IMR-90 (cell line): Measurements from ENCODE around the gene CALM1. TPM values are rescaled to one million over a fixed set of nuclear protein-coding genes. Genes with fewer than 3 reads are reported as not detected.

Source experiments
- ATAC-seq: fragments of 200-7000 bp; cut with Tn5 transposase; 2 replicates; pipeline ENCODE4 v1.9.1; 2020; ENCODE audit warnings: low read depth, mild to moderate bottlenecking, moderate library complexity
- BruUV-seq: library from RNA; stranded (reverse); fragments of 400-500 nt; replicated peaks from 2 replicates; lab custom pipeline; 2021; lab: Mats Ljungman, UMichigan
- CTCF ChIA-PET: fragments of 300-600 bp; formaldehyde crosslinking; extraction: SDS; loops from one replicate; lab custom pipeline; 2021; ENCODE audit warnings: antibody characterized with exemption; lab: Yijun Ruan, JAX
- POLR2A ChIA-PET: fragments of 300-600 bp; sonication (Branson Sonifier 250); formaldehyde crosslinking; loops from one replicate; lab custom pipeline; 2022; ENCODE audit warnings: antibody characterized with exemption; ENCODE audit not compliant: unreplicated experiment; lab: Charles Lee
- DNase-seq: peaks from one replicate; pipeline ENCODE4 v3.0.0; 2013
- H2AFZ ChIP-seq: replicated peaks from 2 replicates; pipeline ENCODE3; 2013; ENCODE audit warnings: low read length, mild to moderate bottlenecking; ENCODE audit not compliant: poor library complexity
- H2AK5ac ChIP-seq: 2 replicates; pipeline ENCODE4 v1.6.1; 2013; ENCODE audit warnings: low read depth, low read length, inconsistent platforms
- H2AK9ac ChIP-seq: replicated peaks from 2 replicates; pipeline ENCODE3; 2013; ENCODE audit warnings: mild to moderate bottlenecking, low read depth, low read length, moderate library complexity; ENCODE audit not compliant: poor library complexity
- H2BK120ac ChIP-seq: 2 replicates; pipeline ENCODE4 v1.6.1; 2013; ENCODE audit warnings: low read depth, low read length, inconsistent platforms
- H2BK15ac ChIP-seq: 3 replicates; pipeline ENCODE4 v1.6.1; 2013; ENCODE audit warnings: low read depth, low read length, inconsistent platforms
- H2BK20ac ChIP-seq: 2 replicates; pipeline ENCODE4 v1.6.1; 2013; ENCODE audit warnings: low read depth, mild to moderate bottlenecking, inconsistent platforms, low read length, moderate library complexity
- H2BK5ac ChIP-seq: 2 replicates; pipeline ENCODE4 v1.6.1; 2013; ENCODE audit warnings: mild to moderate bottlenecking, low read depth, low read length, inconsistent platforms; ENCODE audit not compliant: poor library complexity, severe bottlenecking
- H3K14ac ChIP-seq: replicated peaks from 2 replicates; pipeline ENCODE4 v1.6.1; 2013; ENCODE audit warnings: low read depth, low read length, inconsistent platforms
- H3K18ac ChIP-seq: 2 replicates; pipeline ENCODE4 v1.6.1; 2013; ENCODE audit warnings: low read depth, low read length, control low read depth
- H3K23ac ChIP-seq: 2 replicates; pipeline ENCODE4 v1.6.1; 2013; ENCODE audit warnings: low read depth, low read length, inconsistent platforms
- H3K27ac ChIP-seq: 2 replicates; pipeline ENCODE4 v1.5.1; 2013; ENCODE audit warnings: mild to moderate bottlenecking, control low read depth, low read length; ENCODE audit not compliant: insufficient read depth
- H3K27me3 ChIP-seq: 2 replicates; pipeline ENCODE4 v1.6.1; 2013; ENCODE audit warnings: low read length; ENCODE audit not compliant: control insufficient read depth, insufficient read depth
- H3K36me3 ChIP-seq: 2 replicates; pipeline ENCODE4 v1.6.1; 2013; ENCODE audit warnings: low read length, mixed read lengths; ENCODE audit not compliant: control insufficient read depth, insufficient read depth
- H3K4ac ChIP-seq: 2 replicates; pipeline ENCODE4 v1.6.1; 2013; ENCODE audit warnings: low read depth, low read length, inconsistent platforms
- H3K4me1 ChIP-seq: 2 replicates; pipeline ENCODE4 v1.6.1; 2013; ENCODE audit warnings: low read length, mixed read lengths; ENCODE audit not compliant: control insufficient read depth, insufficient read depth
- H3K4me2 ChIP-seq: 2 replicates; pipeline ENCODE4 v1.6.1; 2013; ENCODE audit warnings: low read depth, mild to moderate bottlenecking, control low read depth, low read length, moderate library complexity
- H3K4me3 ChIP-seq: 2 replicates; pipeline ENCODE4 v1.5.1; 2013; ENCODE audit warnings: low read depth, mild to moderate bottlenecking, control low read depth, low read length, moderate library complexity; ENCODE audit not compliant: insufficient read depth
- H3K56ac ChIP-seq: 2 replicates; pipeline ENCODE4 v1.6.1; 2013; ENCODE audit warnings: low read length, inconsistent platforms; ENCODE audit not compliant: insufficient read depth; ENCODE audit errors: extremely low read depth
- H3K79me1 ChIP-seq, 2 experiments: 2 replicates each; pipeline ENCODE4 v1.6.1; 2013; ENCODE audit warnings: low read length in 2 of 2, inconsistent platforms in 1 of 2, low read depth in 1 of 2
- H3K9ac ChIP-seq: 2 replicates; pipeline ENCODE4 v1.6.1; 2013; ENCODE audit warnings: low read depth, low read length, control low read depth
- H3K9me1 ChIP-seq: 2 replicates; pipeline ENCODE4 v1.6.1; 2013; ENCODE audit warnings: low read length, inconsistent platforms; ENCODE audit not compliant: insufficient read depth
- H3K9me3 ChIP-seq: 2 replicates; pipeline ENCODE4 v1.6.1; 2013; ENCODE audit warnings: low read length; ENCODE audit not compliant: control insufficient read depth, insufficient read depth
- H4K20me1 ChIP-seq: 2 replicates; pipeline ENCODE4 v1.6.1; 2013; ENCODE audit warnings: low read length, inconsistent platforms; ENCODE audit not compliant: insufficient read depth
- H4K5ac ChIP-seq: 2 replicates; pipeline ENCODE4 v1.6.1; 2013; ENCODE audit warnings: mild to moderate bottlenecking, low read depth, low read length, control low read depth
- H4K8ac ChIP-seq, 2 experiments: 2 replicates each; pipeline ENCODE4 v1.6.1; 2013; ENCODE audit warnings: low read depth in 2 of 2, low read length in 2 of 2, control low read depth in 1 of 2, inconsistent platforms in 1 of 2
- H4K91ac ChIP-seq: 2 replicates; pipeline ENCODE4 v1.6.1; 2013; ENCODE audit warnings: low read depth, low read length, inconsistent platforms; ENCODE audit not compliant: insufficient read depth
- BHLHE40 ChIP-seq: fragments of 150-350 bp; IDR thresholded peaks from 2 replicates; pipeline ENCODE4 v1.6.1; 2016; ENCODE audit warnings: mild to moderate bottlenecking, low read depth, low read length
- CEBPB ChIP-seq: IDR thresholded peaks from 2 replicates; pipeline ENCODE4 v1.6.1; 2012; ENCODE audit warnings: low read depth, low read length, improper control_type of control experiment
- CHD1 ChIP-seq: IDR thresholded peaks from 2 replicates; pipeline ENCODE4 v1.6.1; 2012; ENCODE audit warnings: low read depth, low read length, improper control_type of control experiment
- CTCF ChIP-seq: conservative IDR thresholded peaks from 2 replicates; pipeline ENCODE4 v1.5.1; 2012; ENCODE audit warnings: mild to moderate bottlenecking, low read depth, low read length, improper control_type of control experiment
- ELK1 ChIP-seq: fragments of 150-350 bp; IDR thresholded peaks from 2 replicates; pipeline ENCODE4 v1.6.1; 2016; ENCODE audit warnings: low read depth, mild to moderate bottlenecking, low read length, moderate library complexity, borderline replicate concordance
- FOS ChIP-seq: fragments of 150-350 bp; IDR thresholded peaks from 2 replicates; pipeline ENCODE4 v1.6.1; 2016; ENCODE audit warnings: low read depth, low read length
- MAFK ChIP-seq: IDR thresholded peaks from 2 replicates; pipeline ENCODE4 v1.6.1; 2012; ENCODE audit warnings: low read depth, low read length, improper control_type of control experiment
- MAZ ChIP-seq: IDR thresholded peaks from 2 replicates; pipeline ENCODE4 v1.6.1; 2012; ENCODE audit warnings: low read depth, mild to moderate bottlenecking, low read length, improper control_type of control experiment, moderate library complexity, borderline replicate concordance
- MXI1 ChIP-seq: IDR thresholded peaks from 2 replicates; pipeline ENCODE4 v1.6.1; 2012; ENCODE audit warnings: low read depth, mild to moderate bottlenecking, low read length, moderate library complexity, borderline replicate concordance
- NFE2L2 ChIP-seq: fragments of 150-350 bp; IDR thresholded peaks from 2 replicates; pipeline ENCODE4 v1.6.1; 2016; ENCODE audit warnings: low read depth, mild to moderate bottlenecking, low read length
- POLR2A ChIP-seq: IDR thresholded peaks from 2 replicates; pipeline ENCODE4 v1.6.1; 2012; ENCODE audit warnings: mild to moderate bottlenecking, low read depth, low read length
- RAD21 ChIP-seq: IDR thresholded peaks from 2 replicates; pipeline ENCODE4 v1.6.1; 2012; ENCODE audit warnings: low read length, improper control_type of control experiment
- RCOR1 ChIP-seq: IDR thresholded peaks from 2 replicates; pipeline ENCODE4 v1.6.1; 2012; ENCODE audit warnings: mild to moderate bottlenecking, low read length, improper control_type of control experiment; ENCODE audit not compliant: insufficient replicate concordance
- RFX5 ChIP-seq: IDR thresholded peaks from 2 replicates; pipeline ENCODE4 v1.8.0; 2012; ENCODE audit warnings: low read depth, mild to moderate bottlenecking, low read length, moderate library complexity
- SMC3 ChIP-seq: fragments of 150-350 bp; IDR thresholded peaks from 2 replicates; pipeline ENCODE4 v1.6.1; 2016; ENCODE audit warnings: low read depth, mild to moderate bottlenecking, antibody characterized with exemption, low read length, moderate library complexity
- USF2 ChIP-seq: fragments of 150-350 bp; IDR thresholded peaks from 2 replicates; pipeline ENCODE4 v1.6.1; 2017; ENCODE audit warnings: mild to moderate bottlenecking, antibody characterized with exemption, low read length, low read depth
- WGBS, 2 experiments: methylation state at CpG; one replicate each; pipeline versions ENCODE4 v1.1.5 to v1.1.7; 2013; ENCODE audit warnings: missing lambda C conversion rate in 2 of 2; ENCODE audit not compliant: insufficient read length in 1 of 2; ENCODE audit errors: extremely low coverage in 2 of 2; 5-methylcytosine and 5-hydroxymethylcytosine counted together
- dilution Hi-C: fragments of 300-500 bp; cut with HindIII; formaldehyde crosslinking; loops from one replicate; pipeline ENCODE4 v1.14.3; 2018; ENCODE audit warnings: low sequenced_read_pairs; ENCODE audit not compliant: unreplicated experiment
- in situ Hi-C: fragments of 300-500 bp; cut with MboI; formaldehyde crosslinking; loops from 3 replicates; pipeline ENCODE4 v1.14.3; 2019; ENCODE audit warnings: low sequenced_read_pairs, inconsistent platforms, mixed read lengths
- intact Hi-C: fragments of 100-400 bp; cut with micrococcal nuclease; formaldehyde crosslinking; loops from 2 replicates; pipeline ENCODE4 v1.10.0; 2022
- polyA plus RNA-seq, 3 experiments: library from polyadenylated mRNA; depleted of rRNA; stranded (reverse); fragments of >200 nt; gene quantifications; 2 replicates each; pipeline ENCODE4 v1.2.3, GENCODE V29; 2012; ENCODE audit warnings: low replicate concordance in 1 of 3
- total RNA-seq: library from RNA; depleted of rRNA; stranded (reverse); fragments of >200 nt; gene quantifications from 2 replicates; pipeline ENCODE4 v1.2.3, GENCODE V29; 2012

CALM1 gene
- total and polyA plus RNA-seq, 2 of the 4 experiments (the other 2 are of a cell fraction): 72.9 to 188 TPM

- H3K4me2 ChIP-seq: no peak overlapping the region
- ChIA-PET POLR2A (no interaction called here), CTCF (no interaction called here)
- in situ Hi-C loops: no loop called here
- no TSS peak for BruUV-seq
- H3K18ac ChIP-seq: no peak overlapping the region
- H3K4me1 ChIP-seq: no peaks in the 10 kb centered on the region
- 82% methylated on average over 9 of the region's 13 CpGs; no CpG with 5 or more reads in 1 of the 2 experiments for WGBS, 2 experiments
- no peak overlapping the region for H3K27ac ChIP-seq
- H3K14ac ChIP-seq: no peak overlapping the region
- no peaks in the 10 kb centered on the region for H3K36me3 ChIP-seq
- no peak overlapping the region for H3K56ac ChIP-seq
- no peak overlapping the region for H2BK20ac ChIP-seq
- H4K8ac ChIP-seq: no peak overlapping the region
- no peak overlapping the region for H2AFZ ChIP-seq
- H3K9me3 ChIP-seq: peaks cover 10% of the 10 kb centered on the region
- H3K4ac ChIP-seq: no peak overlapping the region
- H3K9ac ChIP-seq: no peak overlapping the region
- H4K5ac ChIP-seq: no peak overlapping the region
- no peaks in the 10 kb centered on the region for H3K79me1 ChIP-seq
- no peak for DNase-seq
- H3K27me3 ChIP-seq: peaks cover 20% of the 10 kb centered on the region
- no peak overlapping the region for H2BK15ac ChIP-seq
- H3K4me3 ChIP-seq: no peak overlapping the region
- ATAC-seq: no peak
- no peak overlapping the region for H3K23ac ChIP-seq
- no peak overlapping the region for H2AK5ac ChIP-seq
- dilution Hi-C loops: no loop called here
- intact Hi-C loops: no loop called here
- H2BK120ac ChIP-seq: no peak overlapping the region
- no peak overlapping the region for H4K91ac ChIP-seq
- H2BK5ac ChIP-seq: no peak overlapping the region
- TF ChIP-seq MAFK: no peak
- no peak for TF ChIP-seq MAZ
- TF ChIP-seq BHLHE40: no peak
- TF ChIP-seq RFX5: no peak
- no peak for TF ChIP-seq CHD1
- no peak for TF ChIP-seq FOS
- no peak for TF ChIP-seq RCOR1
- TF ChIP-seq MXI1: no peak
- no peak for TF ChIP-seq RAD21
- TF ChIP-seq CTCF: no peak
- no peak for TF ChIP-seq CEBPB
- TF ChIP-seq NFE2L2: no peak
- TF ChIP-seq ELK1: no peak
- TF ChIP-seq SMC3: no peak
- no peak for TF ChIP-seq POLR2A
- TF ChIP-seq USF2: no peak
- H2AK9ac ChIP-seq: no peak overlapping the region
- no peaks in the 10 kb centered on the region for H3K9me1 ChIP-seq
- no peaks in the 10 kb centered on the region for H4K20me1 ChIP-seq
Measured at GRCh38 chr14:90451443-90451842, 54.6 kb downstream of the CALM1 start.
